ENCODE measurements around the gene FCAR.
"Not testable (repeated sequence)": the region's sequence is repeated elsewhere in the genome, so short reads cannot be mapped to it uniquely, and the experiment has no call there.

The FCAR gene

DNA sequence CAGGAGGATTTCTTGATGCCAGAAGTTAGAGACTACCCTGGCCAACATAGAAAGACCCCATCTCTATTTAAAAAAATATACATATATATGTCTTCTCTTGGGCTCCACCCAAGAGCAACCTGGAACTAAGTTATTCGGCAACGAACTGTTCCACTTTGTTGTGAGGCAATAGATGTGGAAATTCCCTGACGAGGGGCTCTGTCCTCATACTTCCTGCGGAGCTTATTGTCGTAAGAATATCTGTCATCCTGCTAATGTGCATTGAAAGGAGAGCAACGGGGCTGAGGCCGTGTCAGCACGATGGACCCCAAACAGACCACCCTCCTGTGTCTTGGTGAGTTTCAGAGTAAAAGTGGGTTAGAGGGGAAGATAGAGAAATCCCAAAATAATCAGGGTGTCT is at the start of gene FCAR:
Gene FCAR (plus strand): TSS at position 246 of the 400 bp plus-strand sequence. CDS start 55 bp downstream, at position 301.
- DNase-seq (ENCODE audit: insufficient read length, low spot score) (no peak), FAIRE-seq (no peak)
- TF ChIP-seq CTCF (IDR thresholded peaks at IDR 0.05; ENCODE audit: insufficient read depth, missing control alignments): no peak

GRCh38 chr19:54824416-54824815 is 49.6 kb upstream of the FCAR start:
- not testable (repeated sequence) for FAIRE-seq; DNase-seq (ENCODE audit: insufficient read length, low spot score)

DNA sequence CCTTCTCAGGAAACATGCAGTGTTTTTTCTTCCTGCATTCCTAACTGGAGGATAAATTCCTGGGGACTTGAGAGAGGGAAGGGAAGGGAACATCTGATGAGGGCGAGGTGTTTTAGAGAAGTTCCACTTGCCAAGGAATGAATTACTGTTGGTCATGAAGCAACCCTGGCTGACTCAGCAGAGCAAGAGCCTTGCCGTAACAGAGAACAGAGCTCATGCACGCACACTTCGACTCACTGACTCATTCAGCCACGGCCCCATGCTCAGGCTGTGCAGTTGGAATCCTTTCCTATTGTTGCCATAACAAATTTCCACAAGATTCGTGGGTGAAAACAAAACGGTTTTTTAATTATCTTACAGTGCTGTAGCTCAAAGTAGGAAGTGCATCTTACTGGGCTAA is 48.7 kb upstream of the FCAR start:
- FAIRE-seq; DNase-seq (ENCODE audit: insufficient read length, low spot score): not testable (repeated sequence)

DNA sequence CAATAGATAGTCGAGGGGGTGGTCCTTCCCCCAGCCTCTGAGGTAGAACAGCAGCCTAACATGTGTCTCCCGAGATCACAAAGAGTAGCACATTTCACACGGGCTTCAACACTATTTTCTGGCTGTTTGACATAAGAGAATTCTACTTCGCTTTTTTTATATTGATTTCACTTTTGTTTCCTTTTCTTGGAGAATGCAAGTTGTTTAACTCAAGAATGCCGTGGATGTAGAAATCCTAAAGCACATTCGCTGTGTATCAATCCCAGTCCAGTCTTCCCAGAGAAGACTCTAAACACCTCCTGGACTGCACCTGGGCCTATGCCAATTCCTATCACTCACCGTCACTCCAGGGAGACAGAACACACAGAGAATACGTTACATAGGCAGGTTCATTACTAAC is 46.0 kb upstream of the FCAR start:
- FAIRE-seq; DNase-seq (ENCODE audit: insufficient read length, low spot score): not testable (repeated sequence)

DNA sequence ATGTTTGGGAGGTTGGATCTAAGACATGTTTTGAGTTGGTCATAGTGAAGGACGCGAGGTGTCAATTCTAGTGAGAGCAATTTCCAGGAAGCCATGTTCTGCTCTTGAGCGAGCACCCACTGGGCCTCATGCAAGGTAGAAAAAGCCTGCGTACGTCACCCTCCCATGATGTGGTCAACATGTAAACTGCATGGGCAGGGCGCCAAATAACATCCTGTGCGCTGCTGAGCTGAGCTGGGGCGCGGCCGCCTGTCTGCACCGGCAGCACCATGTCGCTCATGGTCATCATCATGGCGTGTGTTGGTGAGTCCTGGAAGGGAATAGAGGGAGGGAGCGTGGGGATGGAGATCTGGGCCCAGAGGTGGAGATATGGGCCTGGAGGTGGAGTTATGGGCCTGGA is 41.5 kb upstream of the FCAR start, which contains the start of gene KIR2DS4:
Gene KIR2DS4 (plus strand): TSS at position 181 of the 400 bp plus-strand sequence.
- not testable (repeated sequence) for FAIRE-seq; DNase-seq (ENCODE audit: insufficient read length, low spot score)

DNA sequence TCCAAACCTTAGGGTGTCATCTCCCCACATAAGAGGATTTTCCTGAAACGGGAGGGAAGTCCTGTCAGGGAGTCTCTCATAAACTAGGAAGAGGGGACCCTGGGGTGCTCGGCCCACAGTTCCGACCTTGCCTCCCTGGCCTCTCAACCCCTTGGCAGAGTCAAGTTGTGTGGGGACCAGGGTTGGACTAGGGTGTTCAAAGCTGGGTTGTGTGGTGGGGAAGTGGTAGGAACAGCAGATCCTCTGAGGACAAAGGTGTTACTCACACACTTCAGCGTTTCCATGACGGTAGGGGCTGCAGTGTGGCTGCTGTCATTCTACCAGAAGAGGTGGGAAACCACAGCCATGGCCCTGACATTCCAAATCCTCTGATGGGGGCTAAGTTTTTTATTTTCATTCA is 38.9 kb upstream of the FCAR start:
- not testable (repeated sequence) for FAIRE-seq; DNase-seq (ENCODE audit: insufficient read length, low spot score)

GRCh38 chr19:54837522-54837921 is 36.5 kb upstream of the FCAR start:
- not testable (repeated sequence) for DNase-seq (ENCODE audit: insufficient read length, low spot score); FAIRE-seq

- not testable (repeated sequence) for FAIRE-seq; DNase-seq (ENCODE audit: insufficient read length, low spot score)
Measured at GRCh38 chr19:54843171-54843570, 30.9 kb upstream of the FCAR start.

GRCh38 chr19:54850061-54850640 is 23.9 kb upstream of the FCAR start, which contains the start of gene KIR3DL2:
TSS of gene KIR3DL2 (plus strand) at chr19:54850443. CDS start at chr19:54850476, 33 bp downstream.
- DNase-seq (ENCODE audit: insufficient read length, low spot score); FAIRE-seq: not testable (repeated sequence)

- DNase-seq (ENCODE audit: insufficient read length, low spot score) (no peak), FAIRE-seq (no peak)
- no peak for TF ChIP-seq CTCF (IDR thresholded peaks at IDR 0.05; ENCODE audit: insufficient read depth, missing control alignments)
Measured at GRCh38 chr19:54850930-54851329, 23.1 kb upstream of the FCAR start.

- no peak for DNase-seq (ENCODE audit: insufficient read length, low spot score)
- FAIRE-seq: no peak
- TF ChIP-seq CTCF (IDR thresholded peaks at IDR 0.05; ENCODE audit: insufficient read depth, missing control alignments): no peak
Measured at GRCh38 chr19:54851353-54851752, 22.7 kb upstream of the FCAR start.

DNA sequence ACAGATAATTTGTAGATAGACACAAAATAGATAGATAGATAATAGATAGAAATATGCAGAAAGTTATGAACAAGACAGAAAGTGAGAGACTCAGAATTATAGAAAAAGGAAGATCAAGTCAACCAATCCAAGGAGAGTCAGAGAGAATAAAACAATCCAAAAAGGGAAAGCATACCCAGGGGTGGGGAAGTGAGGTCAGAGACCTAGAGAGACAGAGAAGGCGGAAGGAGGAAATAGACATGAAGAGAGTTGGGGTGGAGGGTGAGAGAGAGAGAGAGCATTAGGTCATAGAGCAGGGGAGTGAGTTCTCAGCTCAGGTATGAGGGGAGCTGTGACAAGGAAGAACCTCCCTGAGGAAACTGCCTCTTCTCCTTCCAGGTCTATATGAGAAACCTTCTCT is 18.8 kb upstream of the FCAR start:
- not testable (repeated sequence) for DNase-seq (ENCODE audit: insufficient read length, low spot score); FAIRE-seq

DNA sequence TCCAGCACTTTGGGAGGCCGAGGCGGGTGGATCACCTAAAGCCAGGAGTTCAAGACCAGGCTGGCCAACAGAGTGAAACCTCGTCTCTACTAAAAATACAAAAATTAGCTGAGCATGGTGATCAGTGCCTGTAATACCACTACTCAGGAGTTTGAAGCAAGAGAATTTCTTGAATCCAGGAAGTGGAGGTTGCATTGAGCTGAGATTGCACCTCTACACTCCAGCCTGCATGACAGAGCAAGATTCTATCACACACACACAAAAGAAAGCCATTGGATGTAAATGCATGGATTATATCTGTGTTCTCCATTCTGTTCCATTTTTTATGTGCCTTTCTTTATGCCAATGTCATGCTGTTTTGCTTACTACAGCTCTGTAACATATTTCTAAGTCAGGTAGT is 15.6 kb upstream of the FCAR start:
- not testable (repeated sequence) for FAIRE-seq; DNase-seq (ENCODE audit: insufficient read length, low spot score)

GRCh38 chr19:54859421-54859820 is 14.6 kb upstream of the FCAR start:
- not testable (repeated sequence) for FAIRE-seq; DNase-seq (ENCODE audit: insufficient read length, low spot score)

DNA sequence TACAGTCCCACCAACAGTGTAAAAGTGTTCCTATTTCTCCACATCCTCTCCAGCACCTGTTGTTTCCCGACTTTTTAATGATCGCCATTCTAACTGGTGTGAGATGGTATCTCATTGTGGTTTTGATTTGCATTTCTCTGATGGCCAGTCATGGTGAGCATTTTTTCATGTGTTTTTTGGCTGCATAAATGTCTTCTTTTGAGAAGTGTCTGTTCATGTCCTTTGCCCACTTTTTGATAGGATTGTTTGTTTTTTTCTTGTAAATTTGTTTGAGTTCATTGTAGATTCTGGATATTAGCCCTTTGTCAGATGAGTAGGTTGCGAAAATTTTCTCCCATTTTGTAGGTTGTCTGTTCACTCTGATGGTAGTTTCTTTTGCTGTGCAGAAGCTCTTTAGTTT is 10.6 kb upstream of the FCAR start:
- DNase-seq (ENCODE audit: insufficient read length, low spot score); FAIRE-seq: not testable (repeated sequence)

All from D721Med (cell line).